Measurements from ENCODE around the gene DSCAML1. TPM values are rescaled to one million over a fixed set of nuclear protein-coding genes. Genes with fewer than 3 reads are reported as not detected.

Gene DSCAML1
- total and polyA plus RNA-seq, 2 donors: 1.4 to 2.0 TPM

DNA sequence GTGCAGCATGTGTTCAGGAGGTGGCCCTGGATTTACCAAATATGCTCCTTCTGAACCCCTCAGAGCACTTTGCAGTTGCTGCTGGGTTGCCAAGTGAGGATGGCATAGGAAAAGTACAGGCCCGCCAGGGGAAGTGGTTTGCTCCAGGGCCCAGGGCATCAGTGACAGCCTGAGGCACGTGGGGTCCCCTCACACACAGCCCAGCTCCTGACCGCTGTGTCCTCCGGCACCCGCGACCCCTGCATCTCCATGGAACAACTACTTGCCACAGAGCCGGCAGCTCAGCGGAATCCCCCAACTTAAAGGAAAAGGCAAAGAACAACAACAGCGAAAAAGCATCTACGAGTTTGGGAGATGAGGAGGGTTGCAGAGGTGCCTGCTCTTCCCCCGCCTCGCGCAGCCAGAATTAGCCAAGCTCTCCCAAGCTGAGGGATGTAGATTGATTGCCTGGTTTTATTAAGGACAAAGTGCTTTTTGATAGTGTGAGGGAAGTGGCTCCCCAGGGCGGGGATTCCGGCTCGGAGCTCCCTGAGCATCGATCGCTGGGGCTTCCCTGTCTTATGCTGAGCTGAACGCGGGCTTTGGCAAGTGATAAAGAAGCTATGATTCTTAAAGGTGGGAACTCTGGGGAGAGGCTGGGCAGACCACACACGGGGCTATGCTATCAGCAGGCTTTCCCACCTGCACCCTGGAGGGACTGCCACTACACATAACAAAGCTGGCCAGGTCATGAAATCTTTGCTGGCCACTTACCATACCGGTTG, 294.8 kb downstream of the DSCAML1 start:
- H3K4me1 ChIP-seq (ENCODE audit: insufficient read depth): no peaks in the 10 kb centered on the region
- H3K36me3 ChIP-seq (ENCODE audit: insufficient read depth): no peaks in the 10 kb centered on the region
- H3K27ac ChIP-seq (ENCODE audit: low read depth): no peak overlapping the region
- WGBS: 67% methylated on average over 22 of the region's 22 CpGs
- no peak for DNase-seq (ENCODE audit: extremely low spot score)
- no peak overlapping the region for H3K4me3 ChIP-seq (ENCODE audit: low read depth, low read length)

DNA sequence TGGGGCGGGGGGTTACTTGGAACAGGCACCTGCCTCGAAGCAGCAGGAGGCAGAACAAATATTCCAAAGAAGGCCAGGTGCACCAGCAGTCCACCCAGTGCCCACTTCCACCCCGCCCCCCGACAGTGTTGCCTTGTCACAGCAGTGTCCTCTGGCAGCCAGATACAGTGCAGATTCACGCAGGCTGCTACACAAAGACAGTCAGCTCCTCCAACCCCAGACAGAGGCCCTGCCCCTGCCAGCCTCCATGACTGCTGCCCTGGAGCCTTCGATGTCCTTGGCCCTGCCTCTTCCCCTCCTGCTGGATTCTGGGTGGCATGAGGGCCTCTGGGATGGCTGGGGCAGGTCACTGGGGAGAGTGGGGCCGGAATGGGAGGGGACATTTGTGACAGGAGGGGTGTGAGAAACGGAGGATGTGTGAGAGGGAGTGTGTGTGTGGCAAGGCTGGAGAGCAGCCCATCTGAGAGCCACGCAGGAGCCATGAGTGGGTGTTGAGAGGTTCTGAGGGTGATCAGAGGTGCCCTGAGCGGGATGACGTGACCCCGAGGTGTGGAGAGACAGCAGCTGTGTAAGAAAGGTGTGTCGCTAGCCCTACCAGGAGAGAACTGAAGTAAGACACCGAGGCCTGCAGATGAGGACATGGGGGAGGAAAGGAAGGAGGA, 295.6 kb downstream of the DSCAML1 start:
- Histone ChIP-seq H3K36me3 (ENCODE audit: insufficient read depth) (no peaks in the 10 kb centered on the region), H3K4me3 (ENCODE audit: low read depth, low read length) (no peak overlapping the region), H3K27ac (ENCODE audit: low read depth) (no peak overlapping the region), H3K4me1 (ENCODE audit: insufficient read depth) (no peaks in the 10 kb centered on the region)
- WGBS: 87% methylated on average over 14 of the region's 14 CpGs
- no peak for DNase-seq (ENCODE audit: extremely low spot score)

DNA sequence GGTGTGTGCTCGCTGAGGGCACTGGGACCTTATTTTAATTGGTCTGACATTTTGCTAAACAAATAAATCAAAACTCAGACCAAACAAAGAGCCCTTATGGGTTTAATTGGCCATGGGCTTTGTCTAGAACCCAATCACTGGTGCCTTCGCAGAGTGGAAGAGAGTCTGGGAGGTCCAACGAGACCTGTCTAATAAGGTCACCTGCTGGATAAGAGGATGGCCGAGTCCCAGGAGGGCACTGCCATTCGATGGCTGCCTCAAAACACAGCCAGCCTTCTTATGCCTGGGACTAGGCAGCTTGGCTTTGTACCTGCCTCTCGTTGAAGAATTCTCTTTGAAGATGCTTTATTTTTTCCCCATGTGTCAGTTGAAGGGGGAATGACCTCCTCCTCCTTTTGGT, 298.2 kb downstream of the DSCAML1 start:
- Histone ChIP-seq H3K4me1 (ENCODE audit: insufficient read depth) (no peaks in the 10 kb centered on the region), H3K36me3 (ENCODE audit: insufficient read depth) (no peaks in the 10 kb centered on the region), H3K4me3 (ENCODE audit: low read depth, low read length) (no peak overlapping the region), H3K27ac (ENCODE audit: low read depth) (no peak overlapping the region)
- no peak for DNase-seq (ENCODE audit: extremely low spot score)
- WGBS: 87% methylated on average over 6 of the region's 6 CpGs

DNA sequence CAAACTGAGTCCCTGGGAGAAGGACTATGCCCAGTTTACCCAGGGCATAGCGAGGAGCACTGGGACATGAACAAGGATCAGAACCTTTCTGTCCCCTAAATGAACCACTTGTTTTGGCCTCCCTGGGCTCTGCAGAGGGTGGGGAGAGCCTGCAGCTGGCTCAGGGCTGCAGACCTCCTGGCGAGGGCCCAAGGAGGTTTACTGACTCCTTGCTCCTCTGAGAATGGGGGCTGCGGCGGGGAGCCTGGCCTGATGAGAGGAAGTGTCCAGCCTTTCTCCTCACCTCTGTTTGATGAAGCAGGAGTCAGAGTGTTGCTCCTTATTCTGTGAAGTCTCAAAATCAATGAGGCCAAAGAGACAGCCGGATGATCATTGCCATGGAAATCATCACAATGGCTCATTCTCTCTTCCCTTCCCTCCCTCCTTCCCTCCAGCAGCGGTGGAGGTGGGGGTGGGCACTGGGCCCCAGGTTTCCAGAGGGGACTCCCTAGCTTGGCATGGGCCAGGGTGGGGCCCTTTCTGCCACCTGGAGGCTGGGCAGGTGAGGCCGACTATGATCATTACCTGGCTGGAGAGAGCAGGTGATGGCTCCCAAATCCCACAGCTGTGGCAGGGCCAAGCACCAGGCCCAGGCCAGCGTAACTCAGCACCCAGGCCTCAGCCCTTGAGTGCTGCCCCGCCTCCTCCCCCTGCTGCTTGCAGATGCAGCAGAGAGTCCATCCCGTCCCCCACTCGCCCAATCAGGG, 299.6 kb downstream of the DSCAML1 start:
- no peak overlapping the region for H3K4me3 ChIP-seq (ENCODE audit: low read depth, low read length)
- H3K4me1 ChIP-seq (ENCODE audit: insufficient read depth): no peaks in the 10 kb centered on the region
- no peak for DNase-seq (ENCODE audit: extremely low spot score)
- no peaks in the 10 kb centered on the region for H3K36me3 ChIP-seq (ENCODE audit: insufficient read depth)
- 90% methylated on average over 11 of the region's 11 CpGs for WGBS
- no peak overlapping the region for H3K27ac ChIP-seq (ENCODE audit: low read depth)

DNA sequence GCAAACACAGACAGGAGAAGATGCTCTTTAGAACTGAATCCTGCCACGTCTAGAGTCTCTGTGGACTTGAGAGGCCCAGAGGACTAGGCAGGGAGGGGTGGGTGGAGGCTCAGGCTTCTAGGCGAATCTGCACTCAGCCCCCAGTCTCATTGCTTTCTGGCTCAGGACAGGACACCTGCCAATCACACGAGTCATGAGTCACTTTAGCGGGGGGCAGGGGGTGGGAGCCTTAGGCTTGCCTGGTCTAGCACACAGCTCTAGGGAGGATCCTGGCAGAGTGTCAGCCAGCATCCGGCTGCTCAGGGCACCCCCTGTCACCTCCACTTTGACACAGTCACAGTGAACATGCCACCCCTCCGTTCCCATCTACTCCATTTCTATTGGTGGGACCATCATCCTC, 301.7 kb downstream of the DSCAML1 start:
- 78% methylated on average over 6 of the region's 6 CpGs for WGBS
- Histone ChIP-seq H3K4me3 (ENCODE audit: low read depth, low read length) (no peak overlapping the region), H3K4me1 (ENCODE audit: insufficient read depth) (no peaks in the 10 kb centered on the region), H3K36me3 (ENCODE audit: insufficient read depth) (no peaks in the 10 kb centered on the region), H3K27ac (ENCODE audit: low read depth) (no peak overlapping the region)
- DNase-seq (ENCODE audit: extremely low spot score): no peak

DNA sequence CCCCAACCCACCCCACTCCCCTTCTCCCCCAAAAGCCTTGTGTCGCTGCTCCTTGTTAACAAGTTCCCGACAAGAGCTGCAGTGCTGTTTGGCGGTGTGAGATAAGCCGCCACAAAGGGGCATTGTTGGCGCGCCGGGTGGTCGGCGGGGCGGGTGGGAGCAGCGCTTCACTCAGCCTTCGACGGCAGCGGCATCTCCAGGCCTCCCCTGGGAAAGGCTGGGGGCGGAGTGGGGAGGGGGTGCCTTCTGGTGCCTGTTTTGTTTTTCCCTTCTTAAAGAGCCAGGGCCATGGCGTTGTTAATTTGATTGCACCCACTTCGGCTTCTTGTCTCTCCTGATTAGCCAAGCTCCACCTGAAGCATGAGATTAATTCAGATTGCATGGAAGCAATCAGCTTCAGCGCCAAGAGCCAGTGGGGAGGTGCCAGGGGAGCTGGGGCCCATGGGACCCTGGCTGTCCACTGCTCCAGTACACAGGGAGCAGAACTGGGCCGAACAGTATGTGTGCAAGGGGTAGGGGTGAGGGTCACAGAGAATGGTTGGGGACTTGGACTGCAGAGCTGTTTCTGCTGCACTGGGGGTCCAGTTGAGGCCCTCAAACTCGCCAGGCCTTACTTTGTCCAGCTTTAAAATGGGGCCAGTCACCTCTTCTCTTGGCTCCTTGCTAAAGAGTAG, 304.3 kb downstream of the DSCAML1 start:
- 45% methylated on average over 20 of the region's 20 CpGs for WGBS
- no peak for DNase-seq (ENCODE audit: extremely low spot score)
- no peaks in the 10 kb centered on the region for H3K36me3 ChIP-seq (ENCODE audit: insufficient read depth)
- no peaks in the 10 kb centered on the region for H3K4me1 ChIP-seq (ENCODE audit: insufficient read depth)
- no peak overlapping the region for H3K27ac ChIP-seq (ENCODE audit: low read depth)
- no peak overlapping the region for H3K4me3 ChIP-seq (ENCODE audit: low read depth, low read length)

DNA sequence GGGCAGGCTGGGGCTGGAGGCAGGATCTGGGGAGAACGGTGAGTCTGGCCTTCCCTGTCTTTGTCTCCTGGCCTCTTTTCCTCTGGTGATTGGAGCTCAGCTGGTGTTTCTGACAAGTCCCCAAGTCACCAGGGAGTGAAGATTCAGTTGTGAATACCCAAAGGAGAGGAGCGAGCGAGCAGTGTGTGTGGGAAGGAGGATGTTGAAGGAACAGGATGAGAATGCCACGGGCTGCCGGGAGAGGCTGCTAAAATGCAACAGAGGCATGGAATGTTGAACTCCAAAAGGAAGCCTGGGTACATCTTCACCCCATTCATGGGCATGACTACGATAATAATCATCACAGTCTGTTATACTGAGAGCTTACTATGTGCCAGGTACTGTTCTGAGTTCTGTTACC, 306.1 kb downstream of the DSCAML1 start:
- Histone ChIP-seq H3K36me3 (ENCODE audit: insufficient read depth) (no peaks in the 10 kb centered on the region), H3K27ac (ENCODE audit: low read depth) (no peak overlapping the region), H3K4me1 (ENCODE audit: insufficient read depth) (no peaks in the 10 kb centered on the region), H3K4me3 (ENCODE audit: low read depth, low read length) (no peak overlapping the region)
- no peak for DNase-seq (ENCODE audit: extremely low spot score)
- WGBS: 80% methylated on average over 6 of the region's 6 CpGs

DNA sequence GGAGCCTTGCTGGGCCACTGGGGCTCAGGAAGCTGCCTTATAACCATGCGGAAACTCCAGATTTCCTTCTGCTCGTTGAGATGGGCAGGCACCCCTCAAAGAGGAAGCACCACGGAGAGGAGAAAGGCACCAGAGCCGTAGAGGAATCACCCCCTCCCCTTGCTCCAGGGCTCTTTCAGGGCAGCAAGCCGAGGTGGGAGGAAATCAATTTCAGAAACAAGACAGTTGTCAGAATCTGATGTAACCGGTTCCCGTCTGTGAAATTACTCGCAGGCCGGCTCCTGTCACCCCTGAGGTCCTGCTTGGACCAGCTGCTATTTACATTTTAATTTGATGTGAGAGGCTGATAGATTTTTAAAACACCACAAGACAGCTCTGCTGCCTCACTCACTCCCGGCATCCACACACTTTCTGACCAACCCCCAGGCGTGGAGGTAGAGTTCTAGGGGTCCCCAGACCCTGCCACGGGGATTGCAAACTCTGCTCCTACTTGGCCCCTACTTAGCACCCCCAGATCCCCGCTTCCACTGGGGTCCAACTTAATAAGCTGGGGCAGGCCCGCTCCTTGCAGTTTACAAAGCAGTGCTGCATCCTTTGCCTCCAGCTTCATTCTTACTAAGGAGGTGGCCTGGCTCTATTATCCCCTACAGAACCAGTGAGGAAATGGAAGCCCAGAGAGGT, 306.9 kb downstream of the DSCAML1 start:
- Histone ChIP-seq H3K27ac (ENCODE audit: low read depth) (no peak overlapping the region), H3K4me1 (ENCODE audit: insufficient read depth) (no peaks in the 10 kb centered on the region), H3K36me3 (ENCODE audit: insufficient read depth) (no peaks in the 10 kb centered on the region), H3K4me3 (ENCODE audit: low read depth, low read length) (no peak overlapping the region)
- 50% methylated on average over 14 of the region's 14 CpGs for WGBS
- no peak for DNase-seq (ENCODE audit: extremely low spot score)

DNA sequence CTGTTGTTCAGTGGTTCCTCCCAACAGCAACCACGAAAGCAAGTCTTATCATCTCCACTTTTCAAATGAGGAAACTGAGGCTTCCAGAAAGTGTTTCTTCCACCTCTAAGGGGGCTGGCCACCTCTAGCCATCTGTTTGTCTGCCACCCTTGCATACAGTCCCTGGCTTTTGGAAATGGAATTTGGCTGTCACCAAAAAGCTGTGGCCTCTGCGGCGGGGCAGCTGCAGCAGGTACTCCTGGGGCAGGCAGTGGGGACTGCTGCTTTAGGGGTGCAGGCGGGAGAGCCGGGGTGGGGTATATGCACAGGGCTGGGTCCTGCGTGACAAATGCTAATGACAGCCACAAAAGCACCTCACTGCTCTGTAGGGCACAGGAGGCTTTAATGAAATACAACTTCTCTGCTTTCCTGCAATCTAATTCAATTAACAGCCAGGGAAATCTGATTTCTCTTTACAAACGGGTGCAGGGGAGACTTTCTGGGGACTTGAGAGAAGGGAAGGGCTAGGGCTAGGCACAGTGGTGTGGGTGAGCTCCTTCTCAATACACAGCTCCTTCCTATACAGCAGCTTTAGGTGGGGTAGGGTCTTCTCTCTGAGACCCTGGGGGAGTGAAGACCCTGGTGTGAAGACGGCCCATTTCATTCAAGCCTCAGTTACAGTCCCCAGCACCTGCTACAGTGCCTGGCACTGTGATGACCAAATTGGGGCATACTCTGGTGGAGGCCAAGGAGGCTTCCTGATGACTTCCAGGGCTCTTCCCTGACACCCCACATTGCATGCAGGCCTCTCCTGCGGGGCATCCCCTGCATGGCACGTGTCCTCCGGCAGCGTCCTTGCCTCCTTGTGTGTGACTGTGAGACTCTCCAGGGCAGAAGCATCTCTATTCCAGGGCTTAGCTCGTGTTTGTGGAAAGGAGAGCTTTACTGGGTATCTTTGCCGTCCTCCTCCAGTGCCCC, 307.7 kb downstream of the DSCAML1 start:
- Histone ChIP-seq H3K36me3 (ENCODE audit: insufficient read depth) (no peaks in the 10 kb centered on the region), H3K4me1 (ENCODE audit: insufficient read depth) (no peaks in the 10 kb centered on the region), H3K4me3 (ENCODE audit: low read depth, low read length) (no peak overlapping the region), H3K27ac (ENCODE audit: low read depth) (no peak overlapping the region)
- 79% methylated on average over 14 of the region's 14 CpGs for WGBS
- no peak for DNase-seq (ENCODE audit: extremely low spot score)

DNA sequence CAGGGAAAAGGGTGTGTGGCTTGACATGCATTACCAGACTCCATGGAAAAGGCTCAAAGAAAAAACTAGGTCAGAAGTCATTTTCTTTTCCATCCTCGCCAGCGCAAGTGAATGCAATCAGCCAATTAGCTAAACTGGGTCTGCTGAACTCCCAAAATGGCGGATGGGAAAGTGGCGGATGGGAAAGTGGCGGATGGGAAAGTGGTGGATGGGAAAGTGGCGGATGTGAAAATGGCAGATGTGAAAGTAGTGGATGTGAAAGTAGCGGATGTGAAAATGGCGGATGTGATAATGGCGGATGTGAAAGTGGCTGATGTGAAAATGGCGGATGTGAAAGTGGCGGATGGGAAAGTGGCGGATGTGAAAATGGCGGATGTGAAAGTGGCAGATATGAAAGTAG, 311.0 kb downstream of the DSCAML1 start:
- Histone ChIP-seq H3K27ac (ENCODE audit: low read depth) (no peak overlapping the region), H3K4me1 (ENCODE audit: insufficient read depth) (no peaks in the 10 kb centered on the region), H3K36me3 (ENCODE audit: insufficient read depth) (no peaks in the 10 kb centered on the region), H3K4me3 (ENCODE audit: low read depth, low read length) (no peak overlapping the region)
- WGBS: 98% methylated on average over 13 of the region's 13 CpGs
- DNase-seq (ENCODE audit: extremely low spot score): no peak

DNA sequence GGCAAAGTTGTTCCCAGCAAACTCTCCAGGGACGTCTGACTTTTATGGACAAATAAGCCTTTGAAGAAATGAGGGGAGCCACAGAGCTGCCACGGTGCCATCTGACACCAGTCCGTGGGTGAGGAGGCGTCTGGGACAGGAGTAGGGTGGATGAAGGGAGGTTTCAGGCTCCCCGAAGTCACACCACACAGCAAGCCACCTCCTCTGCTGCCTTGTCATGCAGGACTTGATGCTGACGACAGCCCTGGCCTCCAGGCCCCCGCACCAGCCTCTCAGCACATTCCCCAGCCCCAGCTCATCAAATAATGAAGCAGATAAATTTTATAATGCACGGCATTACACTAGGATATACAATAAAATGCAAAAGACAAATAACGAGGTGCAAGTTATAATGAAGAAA, 312.9 kb downstream of the DSCAML1 start:
- no peaks in the 10 kb centered on the region for H3K36me3 ChIP-seq (ENCODE audit: insufficient read depth)
- H3K4me1 ChIP-seq (ENCODE audit: insufficient read depth): no peaks in the 10 kb centered on the region
- no peak for DNase-seq (ENCODE audit: extremely low spot score)
- H3K4me3 ChIP-seq (ENCODE audit: low read depth, low read length): no peak overlapping the region
- 47% methylated on average over 9 of the region's 9 CpGs for WGBS
- no peak overlapping the region for H3K27ac ChIP-seq (ENCODE audit: low read depth)

DNA sequence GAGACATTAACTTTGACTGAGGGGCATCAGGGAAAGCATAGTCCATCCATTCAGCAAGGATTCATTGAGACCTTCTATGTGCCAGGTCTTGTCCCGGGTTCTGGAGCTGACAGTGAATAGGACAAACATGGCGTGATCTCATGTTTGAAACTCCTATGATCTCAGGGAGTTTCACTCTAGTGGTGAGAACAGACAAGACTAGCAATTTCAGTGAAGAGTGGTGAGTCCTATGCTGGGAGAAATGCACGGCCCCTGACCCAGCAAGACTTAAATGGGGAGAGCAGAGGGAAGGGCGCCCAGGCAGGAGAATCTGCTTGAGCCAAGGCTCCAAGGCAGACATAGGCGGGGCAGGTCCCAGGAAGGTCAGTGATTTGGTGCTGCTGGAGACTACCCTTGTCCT, 313.6 kb downstream of the DSCAML1 start:
- no peak overlapping the region for H3K27ac ChIP-seq (ENCODE audit: low read depth)
- H3K36me3 ChIP-seq (ENCODE audit: insufficient read depth): no peaks in the 10 kb centered on the region
- no peak for DNase-seq (ENCODE audit: extremely low spot score)
- H3K4me3 ChIP-seq (ENCODE audit: low read depth, low read length): no peak overlapping the region
- 92% methylated on average over 5 of the region's 5 CpGs for WGBS
- no peaks in the 10 kb centered on the region for H3K4me1 ChIP-seq (ENCODE audit: insufficient read depth)

Data from urinary bladder (tissue), 4 donors.